Stimulated activated naive CD4-positive, alpha-beta T cell (primary cell): ENCODE data around the gene DHRS3.
A peak's percentile ranks its signal among the peaks of the same experiment; 100 is the strongest.

Experiments
- DNase-seq, 6 experiments: peaks; one replicate each; lab custom pipeline; 2025; lab: John Stamatoyannopoulos, UW

DHRS3 gene

DNA sequence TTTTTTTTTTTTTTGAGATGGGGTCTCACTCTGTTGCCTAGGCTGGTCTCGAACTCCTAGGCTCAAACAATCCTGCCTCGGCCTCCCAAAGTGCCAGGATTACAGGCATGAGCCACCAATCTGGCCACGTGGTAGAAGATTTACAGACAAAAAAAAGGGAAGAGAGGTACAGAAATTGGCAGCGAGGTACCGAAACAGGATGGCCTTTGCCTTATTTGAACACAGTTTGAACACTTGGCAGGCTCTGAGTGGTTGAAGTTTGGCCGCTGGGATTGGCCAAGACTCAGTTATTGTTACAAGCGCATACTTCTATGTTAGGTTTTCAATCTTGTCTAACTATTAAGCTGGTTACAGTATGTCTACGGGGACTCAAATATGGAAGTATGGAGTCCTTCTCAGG, 19.7 kb upstream of the DHRS3 start:
- DNase-seq, result no peak

DNA sequence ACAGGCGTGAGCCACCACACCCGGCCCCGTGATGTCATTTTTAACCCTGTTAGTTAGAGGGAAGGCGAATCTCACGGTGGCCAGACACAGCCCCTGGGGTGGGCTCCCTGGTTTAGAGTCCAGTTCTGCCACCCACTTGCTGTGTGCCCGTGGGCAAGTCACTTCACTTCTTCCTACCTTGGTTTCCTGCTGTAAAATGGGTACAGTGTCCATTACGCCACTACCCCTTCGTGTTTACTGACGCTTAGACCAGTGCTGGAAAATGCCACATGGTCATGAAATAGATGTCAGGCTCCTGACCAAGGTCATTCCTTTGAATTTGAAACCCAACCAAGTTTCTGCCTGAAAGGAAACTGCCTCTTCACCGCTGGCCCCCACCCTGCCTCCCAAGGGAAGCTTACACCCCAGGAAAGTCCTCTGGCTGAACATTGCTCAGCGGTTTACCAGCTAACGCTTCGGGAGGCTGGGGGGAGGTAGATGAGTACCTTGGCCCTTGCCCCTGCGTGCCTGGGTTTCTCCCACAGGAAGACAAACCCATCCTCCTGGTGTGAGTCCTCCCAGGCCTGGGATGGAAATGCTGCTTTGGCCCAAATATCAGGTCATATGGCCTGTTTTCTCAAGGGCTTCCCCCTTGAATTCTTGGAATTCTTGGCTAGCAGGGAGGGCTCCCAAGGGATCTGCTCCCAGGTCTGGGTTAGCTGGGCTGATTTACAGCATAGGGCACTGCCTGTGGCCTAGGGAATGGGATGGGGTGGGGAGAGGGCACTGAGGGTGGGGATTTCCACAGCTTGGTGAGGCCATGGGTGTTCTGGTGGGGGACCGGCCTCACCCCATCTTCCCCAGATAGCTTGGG, 18.3 kb upstream of the DHRS3 start:
- no peak for DNase-seq

DNA sequence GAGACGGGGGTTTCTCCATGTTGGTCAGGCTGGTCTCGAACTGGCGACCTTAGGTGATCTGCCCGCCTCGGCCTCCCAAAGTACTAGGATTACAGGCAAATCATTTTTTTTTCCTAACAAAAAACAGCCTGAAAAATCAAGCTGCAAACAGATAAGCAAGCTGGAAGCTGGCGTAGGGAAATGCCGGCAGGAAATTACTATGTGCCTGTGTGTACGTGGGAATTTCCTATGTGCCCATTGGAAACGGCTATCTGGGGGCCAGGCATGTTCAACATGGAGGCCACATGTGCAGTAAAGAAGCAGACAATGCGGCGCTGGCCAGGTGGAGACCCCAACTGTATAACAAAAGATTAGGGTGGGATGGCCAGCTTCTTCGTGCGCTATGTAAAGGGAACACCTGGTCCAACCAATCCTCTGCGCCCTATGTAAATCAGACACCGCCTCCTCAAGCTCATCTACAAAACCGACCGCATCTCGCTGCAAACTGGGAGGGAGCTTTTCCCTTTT, 16.7 kb upstream of the DHRS3 start:
- DNase-seq, result no peak

DNA sequence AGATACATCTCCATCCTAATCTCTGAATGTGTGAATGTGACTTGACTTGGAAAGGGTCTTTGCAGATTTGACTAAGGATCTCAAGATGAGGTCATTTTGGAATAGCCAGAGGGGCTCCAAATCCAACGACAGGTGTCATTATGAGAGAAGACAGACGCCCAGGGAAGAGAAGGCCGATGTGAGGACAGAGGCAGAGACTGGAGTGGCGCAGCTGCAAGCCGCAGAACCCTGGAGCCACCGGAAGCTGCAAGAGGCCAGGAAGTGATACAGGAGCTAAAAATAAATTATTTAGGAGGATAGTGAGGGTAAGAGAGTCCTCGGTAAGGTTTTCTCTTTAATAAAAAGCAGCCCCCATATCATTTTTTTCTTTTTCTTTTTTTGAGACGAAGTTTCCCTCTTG, 16.1 kb upstream of the DHRS3 start:
- no peak for DNase-seq

DNA sequence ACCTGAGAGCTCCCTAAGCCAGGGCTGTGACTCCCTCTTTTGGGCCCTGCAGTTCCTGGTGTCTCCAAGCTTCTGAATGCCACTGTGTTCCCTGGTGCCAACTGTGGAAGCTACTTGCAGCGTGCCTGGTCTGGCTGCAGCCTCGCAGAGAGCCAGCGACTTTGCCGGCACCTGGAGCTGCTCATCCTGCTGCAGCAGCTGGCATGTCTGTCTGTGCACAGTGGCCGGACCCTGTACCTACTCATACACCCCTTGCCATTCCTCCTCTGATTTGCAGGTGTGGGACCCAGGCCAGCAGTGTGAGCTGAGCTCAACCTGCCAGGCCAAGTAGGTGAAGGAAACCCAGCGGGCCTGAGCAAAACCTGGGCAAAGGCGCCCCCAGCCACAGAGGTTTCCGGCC, 13.6 kb upstream of the DHRS3 start:
- DNase-seq, result no peak

DNA sequence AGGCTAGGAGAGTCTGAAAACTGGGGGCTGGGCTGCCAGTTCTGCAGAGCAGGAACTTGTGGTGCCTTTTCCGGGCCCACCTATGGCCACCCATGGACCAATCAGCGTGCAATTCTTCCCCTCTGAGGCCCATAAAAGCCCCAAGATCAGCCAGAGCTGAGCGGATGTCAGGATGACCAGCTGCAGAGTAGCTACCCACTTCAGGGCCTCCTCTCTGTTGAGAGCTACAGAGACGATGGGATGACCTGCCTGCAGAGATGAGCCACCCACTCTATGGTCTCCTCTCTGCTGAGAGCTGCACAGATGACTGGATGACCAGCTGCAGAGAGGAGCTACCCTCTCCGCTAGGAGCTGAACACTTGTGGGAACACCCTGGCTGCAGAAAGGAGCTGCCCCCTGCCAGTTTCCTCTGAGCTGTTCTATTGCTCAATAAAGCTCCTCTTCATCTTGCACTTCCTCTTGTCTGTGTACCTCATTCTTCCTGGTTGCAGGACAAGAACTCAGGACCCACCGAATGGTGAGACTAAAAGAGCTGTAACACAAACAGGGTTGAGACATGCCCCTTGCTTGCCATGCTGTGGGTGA, 13.0 kb upstream of the DHRS3 start:
- DNase-seq, result no peak

DNA sequence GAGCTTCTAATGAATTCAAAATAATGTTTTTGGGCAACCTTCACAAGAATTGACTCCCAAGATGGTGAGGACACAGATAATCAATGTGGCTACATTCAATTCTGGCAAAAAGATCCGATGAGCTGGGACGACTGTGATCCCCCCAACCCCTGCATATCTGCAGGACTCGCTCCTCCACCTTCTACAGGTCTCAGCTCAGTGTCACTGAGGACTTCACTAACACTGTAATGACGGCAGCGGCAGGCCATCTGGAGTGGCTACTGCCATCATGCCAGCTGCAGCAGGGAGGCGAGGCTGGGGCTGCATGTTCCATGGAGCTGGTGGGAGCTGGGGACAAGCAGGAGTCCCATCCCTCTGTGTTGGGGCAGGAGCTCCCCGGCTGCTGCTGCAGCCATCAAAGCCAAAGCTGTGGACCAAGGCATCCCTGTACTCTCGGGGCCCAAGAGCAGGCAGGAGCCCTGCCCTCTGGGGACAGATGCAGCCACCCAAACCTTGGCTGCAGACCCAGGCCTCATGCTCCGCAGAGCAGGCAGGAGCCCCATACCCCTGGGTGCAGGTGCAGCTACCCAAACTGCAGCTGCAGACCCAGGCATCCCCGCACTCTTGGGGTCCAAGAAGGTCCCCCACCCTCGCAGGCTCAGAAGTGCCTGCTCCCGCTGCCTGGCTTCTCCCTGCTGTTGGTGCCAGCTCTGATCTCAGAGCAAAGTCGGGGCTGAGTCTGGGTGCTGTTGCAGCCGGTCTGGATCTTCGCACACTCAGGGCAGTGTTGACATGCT, 12.2 kb upstream of the DHRS3 start:
- no peak for DNase-seq

DNA sequence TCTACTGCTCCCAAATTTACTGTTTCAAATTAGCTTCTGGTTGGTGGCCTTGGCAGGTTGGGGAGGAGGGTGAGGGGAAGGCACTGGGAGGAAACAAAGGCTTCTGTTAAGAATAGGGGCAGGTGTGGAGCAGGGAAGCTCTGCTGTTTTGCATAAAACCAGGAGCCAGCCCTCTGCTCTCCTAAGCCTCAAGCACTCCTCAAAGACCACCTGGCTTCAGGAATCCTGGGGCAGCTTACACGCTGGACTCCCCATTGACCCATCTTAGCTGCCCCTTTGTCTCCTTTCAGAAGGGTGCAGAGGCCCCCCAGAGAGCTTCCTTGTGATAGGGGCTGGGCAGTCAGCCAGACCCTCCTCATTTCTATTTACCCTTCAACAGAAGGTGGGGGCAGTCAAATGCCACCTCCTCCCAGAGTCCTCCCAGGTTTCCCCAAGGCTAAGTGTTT, 11.5 kb upstream of the DHRS3 start:
- DNase-seq, result no peak

DNA sequence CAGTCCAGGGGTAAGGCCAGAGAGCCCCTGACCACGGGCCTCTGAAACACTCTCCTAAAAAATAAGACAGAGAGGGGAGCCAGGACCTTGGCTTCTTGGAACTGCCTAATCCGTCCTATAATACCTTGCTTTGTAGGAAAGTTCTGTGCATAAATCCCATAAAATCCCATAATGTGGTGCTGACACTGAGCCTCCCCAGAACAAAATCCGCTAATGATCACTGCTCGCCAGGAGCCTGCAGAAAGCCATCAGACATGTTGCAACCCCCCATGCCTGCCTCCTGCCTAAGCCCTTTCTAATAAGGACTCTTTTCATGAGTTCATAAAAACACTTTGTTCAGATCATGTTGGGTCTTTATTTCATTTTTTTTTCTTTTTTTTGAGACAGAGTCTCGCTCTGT, 9.3 kb upstream of the DHRS3 start:
- DNase-seq, result no peak

DNA sequence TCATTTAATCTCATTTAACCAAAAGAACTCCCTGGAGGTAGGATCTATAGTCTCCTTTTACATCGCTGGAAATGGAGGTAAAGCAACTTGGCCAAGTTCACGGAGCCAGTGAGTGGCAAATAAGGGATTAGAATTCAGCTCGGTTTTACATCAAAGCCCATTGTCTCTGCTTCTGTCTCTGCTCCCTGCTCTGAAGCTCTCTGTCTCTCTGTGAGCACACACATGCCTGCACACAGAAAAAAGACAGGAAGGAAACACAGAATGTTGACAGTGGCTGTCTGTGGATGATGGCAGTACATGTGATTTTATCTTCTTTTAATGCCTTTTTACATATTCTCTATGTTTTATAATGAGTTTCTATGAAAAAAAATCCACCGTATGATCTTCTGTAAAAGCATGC, 8.9 kb upstream of the DHRS3 start:
- DNase-seq, result peak in 1 of 6 experiments; percentile 8

DNA sequence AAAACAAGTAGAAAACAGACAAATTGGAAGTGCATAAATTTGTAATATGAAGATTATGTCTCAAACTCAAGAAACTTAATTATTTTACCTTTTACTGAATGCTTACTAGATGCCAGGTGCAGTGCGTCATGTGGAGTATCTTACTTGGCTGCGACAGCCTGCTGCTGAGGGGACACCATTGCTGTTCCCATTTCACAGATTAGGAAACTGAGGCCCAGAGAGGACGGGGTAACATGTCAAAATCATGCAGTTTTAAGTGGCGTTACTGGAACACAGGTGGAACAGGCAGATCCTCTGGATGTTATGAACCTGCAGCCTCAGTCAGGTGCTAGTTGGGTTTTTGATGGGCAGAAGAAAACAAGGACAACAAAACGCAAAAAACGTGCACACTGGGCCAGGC, 7.3 kb upstream of the DHRS3 start:
- no peak for DNase-seq

DNA sequence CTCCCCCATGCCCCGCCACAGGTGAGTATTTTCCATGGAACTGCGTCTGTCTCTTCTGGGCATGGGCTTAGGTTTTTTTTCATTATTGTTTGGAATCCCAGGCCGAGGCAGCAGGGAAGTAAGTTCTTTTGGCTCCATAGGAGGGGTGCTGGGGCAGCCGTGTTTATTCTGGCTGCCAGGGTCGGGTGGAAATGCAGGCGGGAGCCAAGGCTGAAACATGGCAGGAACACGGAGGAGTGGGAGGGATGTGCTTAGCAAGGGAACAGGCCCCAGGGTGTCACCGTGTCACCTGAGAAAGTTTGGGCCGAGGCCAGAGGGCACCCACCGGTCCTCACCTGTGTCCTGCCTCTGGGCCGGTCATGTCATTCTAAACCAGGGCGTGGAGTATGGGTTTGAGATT, 4.5 kb upstream of the DHRS3 start:
- no peak for DNase-seq

DNA sequence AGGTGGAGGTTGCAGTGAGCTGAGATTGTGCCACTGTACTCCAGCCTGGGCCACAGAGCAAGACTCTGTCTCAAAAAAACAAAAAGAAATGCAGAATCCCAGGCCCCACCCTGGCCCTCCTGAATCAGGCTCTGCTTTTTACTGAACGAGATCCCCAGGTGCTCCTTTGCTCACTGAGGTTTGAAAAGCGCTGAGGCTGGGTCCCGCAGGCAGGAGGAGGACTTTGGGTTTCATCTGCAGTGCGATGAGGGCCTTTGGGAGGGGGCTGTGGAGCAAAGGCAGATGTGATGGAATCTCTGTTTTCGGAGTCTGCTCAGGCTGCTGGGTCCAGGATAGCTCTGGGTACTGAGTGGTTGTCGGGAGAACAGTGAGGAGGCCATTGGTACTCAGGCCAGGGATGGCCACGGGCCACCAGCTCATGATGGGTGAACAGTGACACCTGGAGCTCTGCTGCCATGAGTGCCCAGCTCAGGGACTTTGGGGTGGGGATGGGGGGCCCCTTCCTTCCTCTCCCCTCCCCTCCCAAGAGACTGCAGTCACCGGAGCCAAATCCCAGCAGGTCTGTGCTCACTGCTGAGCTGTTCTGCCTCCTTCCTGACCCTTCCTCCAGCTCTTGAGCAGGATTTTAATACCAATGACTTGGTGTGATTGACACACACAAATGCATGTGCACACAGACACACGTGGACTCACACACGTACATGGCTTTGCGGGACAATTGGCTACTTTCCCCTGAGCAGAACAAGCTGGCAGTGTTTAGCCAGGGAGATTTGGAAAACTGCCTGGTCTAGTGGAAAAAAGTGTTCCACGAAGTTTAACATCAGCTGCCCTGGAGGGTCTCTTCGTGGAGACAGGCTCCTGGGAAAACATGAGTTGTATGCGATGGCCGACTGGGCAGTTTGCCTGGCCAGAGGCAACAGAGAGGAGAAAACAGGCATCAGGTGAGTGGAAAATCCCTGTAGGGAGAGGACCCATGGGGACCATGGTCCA, 3.6 kb upstream of the DHRS3 start:
- no peak for DNase-seq

DNA sequence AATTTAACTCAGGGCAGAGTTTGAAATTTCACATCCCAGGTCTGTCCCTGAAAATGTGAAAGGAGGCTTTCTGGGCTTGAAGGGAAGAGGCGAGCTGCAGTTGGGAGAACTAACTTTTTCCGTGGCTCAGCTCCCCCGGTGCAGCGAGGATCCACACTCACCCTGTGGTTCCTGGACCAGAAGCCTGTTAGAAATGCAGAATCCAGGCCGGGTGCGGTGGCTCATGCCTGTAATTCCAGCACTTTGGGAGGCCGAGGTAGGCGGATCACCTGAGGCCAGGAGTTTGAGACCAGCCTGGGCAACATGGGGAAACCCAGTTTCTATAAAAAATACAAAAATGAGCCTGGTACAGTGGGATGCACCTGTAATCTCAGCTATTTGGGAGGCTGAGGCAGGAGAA, 2.9 kb upstream of the DHRS3 start:
- no peak for DNase-seq

DNA sequence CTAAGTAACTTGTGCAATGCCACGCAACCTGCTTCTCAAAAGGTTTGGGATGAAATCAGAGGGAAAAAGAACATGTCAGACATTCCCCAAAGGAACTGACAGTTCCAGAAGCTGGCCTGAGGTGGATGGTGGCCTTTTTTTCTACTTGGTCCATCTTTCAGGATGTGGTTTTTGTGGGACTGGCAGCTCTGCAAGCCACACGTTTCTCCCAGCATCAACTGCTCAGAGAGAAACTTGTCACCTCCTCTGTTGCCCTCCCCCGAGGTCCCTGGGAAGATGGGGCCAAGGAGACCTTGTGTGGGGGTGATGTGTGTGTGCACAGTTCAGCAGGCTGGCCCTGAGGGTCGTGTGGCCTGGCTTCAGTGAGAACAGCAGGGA, 2.5 kb upstream of the DHRS3 start:
- DNase-seq, result peak in 1 of 6 experiments; percentile 56

DNA sequence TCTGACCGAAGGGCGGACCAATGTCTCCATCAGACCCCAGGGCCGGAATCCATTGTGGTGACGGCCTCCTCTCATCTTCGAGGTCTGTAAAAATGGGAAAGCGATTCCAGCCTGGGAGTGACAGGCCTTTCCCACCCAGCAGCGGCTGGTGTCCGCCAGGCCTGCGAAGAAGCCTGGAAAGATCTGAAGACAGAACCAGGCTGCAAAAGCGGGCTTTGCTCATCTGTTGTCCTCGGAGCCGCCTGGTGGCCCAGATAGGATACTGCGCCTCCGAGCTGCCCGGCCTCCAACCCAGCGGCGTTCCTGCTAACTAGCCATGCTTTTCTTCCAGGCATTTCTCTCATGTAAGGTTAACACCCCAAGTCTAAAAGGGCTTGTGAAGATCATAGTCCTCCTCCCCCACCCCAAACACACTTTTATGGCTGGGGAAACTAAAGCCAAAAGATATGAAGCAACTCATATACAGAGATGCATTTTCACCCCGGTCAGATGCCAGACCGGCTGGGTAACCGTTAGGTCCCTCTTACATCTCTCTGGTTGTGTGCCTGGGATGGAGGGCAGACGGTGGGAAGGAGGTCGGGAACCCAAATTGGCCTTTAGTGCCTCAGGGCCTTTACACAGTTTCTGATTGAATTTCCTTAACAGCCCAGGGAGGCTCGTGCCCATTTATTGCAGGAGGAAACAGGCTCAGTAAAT, 1.9 kb upstream of the DHRS3 start:
- peak; percentile 58 to 84 (median 66) for DNase-seq

DNA sequence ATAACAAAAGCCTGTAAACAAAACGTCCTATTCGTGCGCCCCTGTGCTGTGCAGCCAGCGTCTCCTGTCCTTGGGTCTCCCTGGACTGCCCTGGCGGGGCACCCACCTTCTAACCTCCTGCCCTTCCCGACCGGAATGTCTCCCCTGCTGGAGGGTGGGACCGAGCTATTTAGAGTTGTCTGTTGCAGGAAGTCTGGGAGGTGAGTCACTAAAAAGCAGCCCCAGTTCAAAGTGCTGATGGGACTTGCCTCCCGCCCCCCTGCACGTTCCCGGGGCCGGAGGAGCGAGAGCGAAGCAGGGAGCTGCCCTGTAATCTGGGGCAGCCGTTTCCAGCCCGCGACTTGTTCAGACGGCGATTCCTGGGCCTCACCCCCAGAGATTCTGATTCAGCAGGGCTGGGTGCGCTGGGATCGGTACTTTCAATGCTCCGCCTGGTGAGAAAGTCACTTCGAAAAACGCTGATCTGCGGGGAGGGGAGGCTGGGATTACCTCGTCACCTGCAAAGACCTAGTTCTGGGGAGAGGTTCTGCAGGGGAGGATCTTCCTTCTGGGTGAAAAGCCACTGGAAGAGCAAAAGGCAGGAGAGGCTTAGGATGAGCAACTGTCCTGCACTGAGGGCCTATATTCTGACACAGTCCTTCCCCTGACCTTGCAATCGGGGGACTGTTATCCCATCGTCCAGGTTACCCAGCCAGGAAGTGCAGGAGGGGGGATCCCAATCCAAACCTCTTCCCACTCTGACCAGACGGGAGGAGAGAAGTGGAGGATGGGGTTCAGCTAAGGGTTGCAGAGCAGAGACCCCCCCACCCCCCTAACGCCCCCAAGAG, 1.2 kb upstream of the DHRS3 start:
- peak; percentile 24 to 73 (median 60) for DNase-seq

DNA sequence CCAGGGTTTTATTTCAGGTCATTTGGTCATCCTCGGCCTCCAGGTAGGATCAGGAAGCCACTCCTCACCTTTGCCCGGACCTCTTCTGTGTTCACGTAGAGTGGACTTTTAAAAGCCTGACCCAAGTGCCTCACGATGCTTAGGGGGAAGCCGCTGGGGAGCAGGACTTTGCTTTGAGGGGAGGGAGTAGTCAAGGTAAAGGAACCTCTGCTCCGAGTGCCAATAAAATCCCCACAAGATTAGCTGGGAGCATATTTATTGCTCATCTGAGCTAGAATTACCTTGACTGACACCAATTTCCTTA, 603 bp upstream of the DHRS3 start:
- no peak for DNase-seq

DNA sequence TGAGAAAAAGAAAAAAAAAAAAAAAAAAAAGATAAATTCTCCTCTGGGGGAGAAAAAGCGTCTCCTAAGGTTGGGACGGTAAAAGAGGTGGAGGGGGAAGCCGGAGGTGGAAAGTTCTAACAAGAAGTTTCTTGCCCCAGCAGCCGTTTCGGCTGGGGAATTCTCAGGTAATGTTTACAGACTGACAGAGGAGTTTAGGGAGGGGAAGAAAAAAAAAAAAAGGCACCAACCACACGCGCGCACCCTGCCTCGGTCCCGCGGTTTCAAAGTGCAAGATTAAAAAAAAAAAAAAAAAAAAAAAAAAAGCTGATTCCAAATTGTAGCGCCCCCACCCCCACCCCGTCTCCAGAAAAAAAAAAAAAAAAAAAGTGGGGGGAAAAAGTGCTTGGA, 504 bp downstream of the DHRS3 start:
- DNase-seq, result peak in 5 of 6 experiments; percentile 64 to 79 (median 69)

DNA sequence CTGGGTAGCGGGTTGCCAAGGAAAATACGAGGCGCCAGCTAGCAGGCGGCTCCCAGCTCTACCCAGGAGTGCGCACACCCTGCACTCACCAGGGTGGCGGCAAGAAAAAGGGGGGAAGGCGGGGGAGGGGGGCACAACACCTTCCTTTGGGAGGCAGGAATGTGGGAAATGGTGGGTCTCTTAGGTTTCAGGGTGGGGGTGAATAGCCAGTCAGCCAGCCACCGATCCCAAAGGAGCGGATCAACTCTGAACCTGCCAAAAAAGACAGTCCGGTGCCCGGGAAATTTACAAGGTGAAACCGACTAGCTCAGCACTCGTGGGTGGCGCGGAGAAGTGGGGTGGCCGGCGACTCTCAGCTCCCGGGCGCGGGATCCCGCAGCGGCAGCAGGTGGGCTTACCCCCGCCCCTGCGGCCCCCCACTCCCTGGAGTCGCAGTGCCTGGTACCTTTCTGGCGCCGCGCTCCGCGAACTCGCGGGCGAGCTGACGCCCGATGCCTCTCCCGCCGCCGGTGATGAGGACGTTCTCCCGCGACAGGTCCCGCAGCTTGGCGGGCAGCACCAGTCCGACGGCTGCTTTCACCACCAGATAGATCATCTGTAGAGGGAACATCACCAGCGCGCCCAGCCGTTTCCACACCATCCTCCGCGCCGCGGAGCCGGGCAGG, 1.2 kb downstream of the DHRS3 start:
- DNase-seq, result peak in 5 of 6 experiments; percentile 8 to 49 (median 38)
